ENCODE measurements around the gene NRAP. TPM values are rescaled to one million over a fixed set of nuclear protein-coding genes. Genes with fewer than 3 reads are reported as not detected.

The NRAP gene
- total and polyA plus RNA-seq, 2 experiments from 2014 or later = 0.04 TPM; not detected in 1

GRCh38 chr10:113600569-113600968, 63.3 kb downstream of the NRAP start:
- no peaks in the 10 kb centered on the region for H4K20me1 ChIP-seq (ENCODE audit: insufficient read depth, poor library complexity, severe bottlenecking)
- TF ChIP-seq EZH2phosphoT487 (IDR thresholded peaks at IDR 0.05; ENCODE audit: low read depth, severe bottlenecking, unreplicated experiment) = no peak
- no peak for TF ChIP-seq CTCF (IDR thresholded peaks at IDR 0.05; ENCODE audit: poor library complexity)
- H3K36me3 ChIP-seq (replicated peaks; ENCODE audit: insufficient read depth, low read depth) = no peaks in the 10 kb centered on the region
- WGBS (ENCODE audit: low lambda C conversion rate, missing lambda C conversion rate) = 94% methylated on average over 3 of the region's 3 CpGs
- no peaks in the 10 kb centered on the region for H3K4me1 ChIP-seq (ENCODE audit: insufficient read depth)
- no peaks in the 10 kb centered on the region for H3K79me2 ChIP-seq
- no peaks in the 10 kb centered on the region for H3K9me2 ChIP-seq (replicated peaks; ENCODE audit: insufficient read depth)
- H3K4me2 ChIP-seq = no peak overlapping the region
- H2AFZ ChIP-seq = no peak overlapping the region
- no peak for DNase-seq (ENCODE audit: low spot score)
- no peaks in the 10 kb centered on the region for H3K9me3 ChIP-seq (ENCODE audit: low read depth)
- no peak overlapping the region for H3K4me3 ChIP-seq
- no peak overlapping the region for H3K27ac ChIP-seq
- no peaks in the 10 kb centered on the region for H3K27me3 ChIP-seq

GRCh38 chr10:113594652-113595051, 69.2 kb downstream of the NRAP start:
- no peak overlapping the region for H2AFZ ChIP-seq
- H3K27me3 ChIP-seq = no peaks in the 10 kb centered on the region
- no peaks in the 10 kb centered on the region for H4K20me1 ChIP-seq (ENCODE audit: insufficient read depth, poor library complexity, severe bottlenecking)
- no peak for DNase-seq (ENCODE audit: low spot score)
- no peak overlapping the region for H3K27ac ChIP-seq
- no peaks in the 10 kb centered on the region for H3K4me1 ChIP-seq (ENCODE audit: insufficient read depth)
- H3K36me3 ChIP-seq (replicated peaks; ENCODE audit: insufficient read depth, low read depth) = no peaks in the 10 kb centered on the region
- H3K9me3 ChIP-seq (ENCODE audit: low read depth) = no peaks in the 10 kb centered on the region
- no peaks in the 10 kb centered on the region for H3K9me2 ChIP-seq (replicated peaks; ENCODE audit: insufficient read depth)
- H3K4me2 ChIP-seq = no peak overlapping the region
- no peak for TF ChIP-seq EZH2phosphoT487 (IDR thresholded peaks at IDR 0.05; ENCODE audit: low read depth, severe bottlenecking, unreplicated experiment)
- H3K79me2 ChIP-seq = no peaks in the 10 kb centered on the region
- H3K4me3 ChIP-seq = no peak overlapping the region
- 75% methylated on average over 13 of the region's 13 CpGs for WGBS (ENCODE audit: low lambda C conversion rate, missing lambda C conversion rate)

GRCh38 chr10:113592380-113592779, 71.5 kb downstream of the NRAP start:
- no peak for TF ChIP-seq EZH2phosphoT487 (IDR thresholded peaks at IDR 0.05; ENCODE audit: low read depth, severe bottlenecking, unreplicated experiment)
- TF ChIP-seq CTCF (IDR thresholded peaks at IDR 0.05; ENCODE audit: poor library complexity) = no peak
- no peak for TF ChIP-seq EZH2 (IDR thresholded peaks at IDR 0.05; ENCODE audit: borderline replicate concordance)
- Histone ChIP-seq H3K9me2 (replicated peaks; ENCODE audit: insufficient read depth) (no peaks in the 10 kb centered on the region), H3K36me3 (replicated peaks; ENCODE audit: insufficient read depth, low read depth) (no peaks in the 10 kb centered on the region), H3K27me3 (no peaks in the 10 kb centered on the region), H2AFZ (no peak overlapping the region), H3K4me2 (no peak overlapping the region), H3K79me2 (no peaks in the 10 kb centered on the region), H3K9me3 (ENCODE audit: low read depth) (no peaks in the 10 kb centered on the region), H3K4me1 (ENCODE audit: insufficient read depth) (peaks cover 8% of the 10 kb centered on the region), H3K4me3 (no peak overlapping the region), H3K27ac (no peak overlapping the region), H4K20me1 (ENCODE audit: insufficient read depth, poor library complexity, severe bottlenecking) (no peaks in the 10 kb centered on the region)
- WGBS (ENCODE audit: low lambda C conversion rate, missing lambda C conversion rate) = 88% methylated on average over 8 of the region's 8 CpGs
- no peak for DNase-seq (ENCODE audit: low spot score)

- TF ChIP-seq EZH2phosphoT487 (IDR thresholded peaks at IDR 0.05; ENCODE audit: low read depth, severe bottlenecking, unreplicated experiment) = no peak
- no peak for TF ChIP-seq EZH2 (IDR thresholded peaks at IDR 0.05; ENCODE audit: borderline replicate concordance)
- TF ChIP-seq CTCF (IDR thresholded peaks at IDR 0.05; ENCODE audit: poor library complexity) = no peak
Measured at GRCh38 chr10:113590581-113590980, 73.3 kb downstream of the NRAP start.

More at GRCh38 chr10:113590581-113590980, 73.3 kb downstream of the NRAP start:
- no peak overlapping the region for H3K4me3 ChIP-seq
- no peaks in the 10 kb centered on the region for H3K27me3 ChIP-seq
- no peaks in the 10 kb centered on the region for H3K79me2 ChIP-seq
- H3K9me3 ChIP-seq (ENCODE audit: low read depth) = no peaks in the 10 kb centered on the region
- H3K27ac ChIP-seq = no peak overlapping the region
- no peaks in the 10 kb centered on the region for H3K9me2 ChIP-seq (replicated peaks; ENCODE audit: insufficient read depth)
- no peaks in the 10 kb centered on the region for H4K20me1 ChIP-seq (ENCODE audit: insufficient read depth, poor library complexity, severe bottlenecking)
- peaks cover 8% of the 10 kb centered on the region for H3K4me1 ChIP-seq (ENCODE audit: insufficient read depth)
- no peak overlapping the region for H3K4me2 ChIP-seq
- DNase-seq (ENCODE audit: low spot score) = no peak
- H3K36me3 ChIP-seq (replicated peaks; ENCODE audit: insufficient read depth, low read depth) = no peaks in the 10 kb centered on the region
- WGBS (ENCODE audit: low lambda C conversion rate, missing lambda C conversion rate) = 93% methylated on average over 12 of the region's 12 CpGs
- H2AFZ ChIP-seq = no peak overlapping the region

Data from hepatocyte (in vitro differentiated cells).